GM19463 (cell line): ENCODE data around the gene PRR14.

Source experiments
- ATAC-seq: cut with Tn5 transposase; IDR thresholded peaks from one replicate; pipeline ENCODE4 v1.9.1; 2021; ENCODE audit warnings: mild to moderate bottlenecking, moderate library complexity; ENCODE audit not compliant: unreplicated experiment

The PRR14 gene

GRCh38 chr16:30650369-30651123, at the start of gene PRR14:
PRR14 (plus strand) TSS chr16:30650960; CDS start chr16:30651646, 686 bp downstream.
- peak; percentile 74 for ATAC-seq

GRCh38 chr16:30601966-30602365, 48.8 kb upstream of the PRR14 start:
- no peak for ATAC-seq

GRCh38 chr16:30602616-30603277, 48.0 kb upstream of the PRR14 start:
- ATAC-seq = no peak

- ATAC-seq = no peak
Measured at GRCh38 chr16:30603945-30604315, 46.8 kb upstream of the PRR14 start.

GRCh38 chr16:30604316-30604947, 46.3 kb upstream of the PRR14 start:
- ATAC-seq = no peak

GRCh38 chr16:30605158-30605557, 45.6 kb upstream of the PRR14 start:
- no peak for ATAC-seq

- ATAC-seq = no peak
Measured at GRCh38 chr16:30606004-30606403, 44.8 kb upstream of the PRR14 start.

- ATAC-seq = peak; percentile 20
Measured at GRCh38 chr16:30609002-30609925, 41.5 kb upstream of the PRR14 start.

GRCh38 chr16:30609926-30610839, 40.6 kb upstream of the PRR14 start, which contains the start of gene ZNF689:
ZNF689 (minus strand) TSS chr16:30610389; CDS start chr16:30610041, 348 bp downstream.
- peak; percentile 95 for ATAC-seq

GRCh38 chr16:30615358-30616091, 35.2 kb upstream of the PRR14 start:
- no peak for ATAC-seq

GRCh38 chr16:30619202-30619601, 31.6 kb upstream of the PRR14 start:
- no peak for ATAC-seq

- ATAC-seq = no peak
Measured at GRCh38 chr16:30619638-30620037, 31.1 kb upstream of the PRR14 start.

GRCh38 chr16:30620169-30620568, 30.6 kb upstream of the PRR14 start:
- no peak for ATAC-seq

GRCh38 chr16:30621765-30622164, 29.0 kb upstream of the PRR14 start:
- no peak for ATAC-seq

- no peak for ATAC-seq
Measured at GRCh38 chr16:30622455-30623032, 28.2 kb upstream of the PRR14 start.

- no peak for ATAC-seq
Measured at GRCh38 chr16:30623536-30624283, 27.1 kb upstream of the PRR14 start.

GRCh38 chr16:30626236-30626635, 24.5 kb upstream of the PRR14 start:
- no peak for ATAC-seq
